SK-N-SH (cell line): ENCODE results near the gene RTCA. TPM values are rescaled to one million over a fixed set of nuclear protein-coding genes. Genes with fewer than 3 reads are reported as not detected.

Source experiments
- CTCF ChIA-PET: fragments of 300-600, 350-600 bp; formaldehyde crosslinking; extraction: SDS; loops from one replicate; lab custom pipeline; 2021; lab: Yijun Ruan, JAX
- POLR2A ChIA-PET: fragments of 350-600 bp; sonication (Branson Sonifier 250); formaldehyde crosslinking; extraction: SDS; loops from one replicate; lab custom pipeline; 2020; ENCODE audit warnings: antibody characterized with exemption, inconsistent platforms; lab: Yijun Ruan, JAX
- DNase-seq: peaks from one replicate; pipeline ENCODE4 v3.0.0; 2012
- H2AFZ ChIP-seq: fragments of 200-600 bp; sonication (generic); 2 replicates; pipeline ENCODE4 v1.8.1; 2016; ENCODE audit warnings: antibody characterized with exemption, mild to moderate bottlenecking, low read depth
- H3F3A ChIP-seq: fragments of 200-600 bp; sonication (generic); replicated peaks from 2 replicates; pipeline ENCODE3; 2016; ENCODE audit warnings: antibody characterized with exemption, mild to moderate bottlenecking; ENCODE audit not compliant: insufficient read depth
- H3K27ac ChIP-seq, 2 experiments: fragments of 200-500 bp in 1 of 2; fragments of 200-600 bp in 1 of 2; sonication (Bioruptor generic) in 1 of 2; sonication (generic), shearing (Covaris generic) in 1 of 2; 2 replicates each; pipeline versions ENCODE4 v1.5.1 to v1.6.1; 2014 to 2016; ENCODE audit warnings: low read depth in 2 of 2, inconsistent platforms in 1 of 2, low read length in 1 of 2, mild to moderate bottlenecking in 1 of 2, mixed read lengths in 1 of 2
- H3K27me3 ChIP-seq: fragments of 200-600 bp; sonication (generic), shearing (Covaris generic); 2 replicates; pipeline ENCODE4 v1.6.1; 2016; ENCODE audit warnings: mixed run types; ENCODE audit not compliant: insufficient read depth
- H3K36me3 ChIP-seq, 2 experiments: fragments of 200-500 bp in 1 of 2; fragments of 200-600 bp in 1 of 2; sonication (Bioruptor generic) in 1 of 2; sonication (generic) in 1 of 2; replicated peaks in 1 of 2; 2 replicates each; pipeline versions ENCODE3 to v1.5.1; 2014 to 2016; ENCODE audit warnings: low read length in 1 of 2, mild to moderate bottlenecking in 1 of 2; ENCODE audit not compliant: insufficient read depth in 2 of 2, control insufficient read depth in 1 of 2
- H3K4me1 ChIP-seq, 2 experiments: fragments of 200-500 bp in 1 of 2; fragments of 200-600 bp in 1 of 2; sonication (Bioruptor generic) in 1 of 2; sonication (generic), shearing (Covaris generic) in 1 of 2; 2 replicates each; pipeline versions ENCODE4 v1.5.1 to v1.6.1; 2014 to 2016; ENCODE audit warnings: low read depth in 1 of 2, low read length in 1 of 2, mixed run types in 1 of 2; ENCODE audit not compliant: insufficient read depth in 2 of 2, control insufficient read depth in 1 of 2
- H3K4me2 ChIP-seq: fragments of 200-600 bp; sonication (generic), shearing (Covaris generic); 2 replicates; pipeline ENCODE4 v1.6.1; 2017; ENCODE audit warnings: mixed run types
- H3K4me3 ChIP-seq, 2 experiments: fragments of 200-500 bp in 1 of 2; fragments of 200-600 bp in 1 of 2; sonication (Bioruptor generic) in 1 of 2; sonication (generic), shearing (Covaris generic) in 1 of 2; 2 replicates each; pipeline versions ENCODE4 v1.5.1 to v1.8.1; 2014 to 2016; ENCODE audit warnings: low read depth in 2 of 2, inconsistent platforms in 1 of 2, low read length in 1 of 2, mild to moderate bottlenecking in 1 of 2, mixed read lengths in 1 of 2, moderate library complexity in 1 of 2
- H3K79me2 ChIP-seq: fragments of 200-600 bp; sonication (generic); 2 replicates; pipeline ENCODE4 v1.8.1; 2017; ENCODE audit warnings: mild to moderate bottlenecking; ENCODE audit not compliant: insufficient read depth
- H3K9ac ChIP-seq: fragments of 200-600 bp; sonication (generic); 2 replicates; pipeline ENCODE4 v1.6.1; 2017; ENCODE audit warnings: mixed run types
- H3K9me2 ChIP-seq: fragments of 200-600 bp; sonication (generic); 2 replicates; pipeline ENCODE4 v1.6.1; 2017; ENCODE audit warnings: mixed run types
- H3K9me3 ChIP-seq: fragments of 200-600 bp; sonication (generic); 2 replicates; pipeline ENCODE4 v1.6.1; 2017; ENCODE audit warnings: mixed run types, mild to moderate bottlenecking, moderate library complexity
- H4K20me1 ChIP-seq: fragments of 200-600 bp; sonication (generic); 2 replicates; pipeline ENCODE4 v1.6.1; 2017; ENCODE audit warnings: mild to moderate bottlenecking, mixed run types; ENCODE audit not compliant: insufficient read depth
- FOSL2 ChIP-seq: IDR thresholded peaks from 2 replicates; pipeline ENCODE4 v1.4.0; 2012; ENCODE audit warnings: low read depth, mild to moderate bottlenecking, moderate library complexity, borderline replicate concordance
- FOXM1 ChIP-seq: IDR thresholded peaks from 2 replicates; pipeline ENCODE4 v1.4.0; 2012; ENCODE audit warnings: low read depth, mild to moderate bottlenecking
- GATA2 ChIP-seq: sonication (generic); formaldehyde crosslinking; IDR thresholded peaks from 2 replicates; pipeline ENCODE4 v1.5.0; 2020; ENCODE audit warnings: mild to moderate bottlenecking, missing genetic modification reagents
- JUND ChIP-seq: IDR thresholded peaks from 2 replicates; pipeline ENCODE4 v1.4.0; 2012
- MXI1 ChIP-seq: IDR thresholded peaks from 2 replicates; pipeline ENCODE4 v1.6.1; 2012; ENCODE audit warnings: mild to moderate bottlenecking, low read depth, low read length, improper control_type of control experiment
- SMC3 ChIP-seq: IDR thresholded peaks from 2 replicates; pipeline ENCODE4 v1.6.1; 2012; ENCODE audit warnings: low read depth, low read length, improper control_type of control experiment
- TCF12 ChIP-seq: IDR thresholded peaks from 2 replicates; pipeline ENCODE4 v1.4.0; 2012
- TEAD4 ChIP-seq: IDR thresholded peaks from 2 replicates; pipeline ENCODE4 v1.4.0; 2012; ENCODE audit warnings: mild to moderate bottlenecking, borderline replicate concordance; ENCODE audit not compliant: insufficient read depth
- WGBS: methylation state at CpG from one replicate; pipeline ENCODE4 v1.1.6; 2017; ENCODE audit warnings: low lambda C conversion rate; 5-methylcytosine and 5-hydroxymethylcytosine counted together
- polyA plus RNA-seq, 3 experiments: library from polyadenylated mRNA; depleted of rRNA; stranded (reverse); fragments of >200 nt; gene quantifications; 2 replicates each; pipeline ENCODE4 v1.2.3, GENCODE V29; 2012
- TF ChIP-seq, protein P1 (sequence below): IDR thresholded peaks from 2 replicates; pipeline ENCODE4 v1.4.0; 2012; ENCODE audit warnings: low read depth, borderline replicate concordance
- TF ChIP-seq, protein P2 (sequence below): fragments of 150-350 bp; IDR thresholded peaks from 2 replicates; pipeline ENCODE4 v1.6.1; 2017; ENCODE audit warnings: antibody characterized with exemption, low read length, low read depth, borderline replicate concordance
- TF ChIP-seq, protein P3 (sequence below): IDR thresholded peaks from 2 replicates; pipeline ENCODE4 v1.6.1; 2012; ENCODE audit warnings: mild to moderate bottlenecking, low read depth, low read length, moderate library complexity
- TF ChIP-seq, protein P4 (sequence below): fragments of 200-600 bp; sonication (generic); IDR thresholded peaks from 2 replicates; pipeline ENCODE4 v1.6.1; 2017; ENCODE audit warnings: antibody characterized with exemption, mild to moderate bottlenecking, moderate library complexity

RTCA gene
- polyA plus RNA-seq, 1 of the 3 experiments (the other 2 are of a cell fraction), result 17.3 TPM

DNA sequence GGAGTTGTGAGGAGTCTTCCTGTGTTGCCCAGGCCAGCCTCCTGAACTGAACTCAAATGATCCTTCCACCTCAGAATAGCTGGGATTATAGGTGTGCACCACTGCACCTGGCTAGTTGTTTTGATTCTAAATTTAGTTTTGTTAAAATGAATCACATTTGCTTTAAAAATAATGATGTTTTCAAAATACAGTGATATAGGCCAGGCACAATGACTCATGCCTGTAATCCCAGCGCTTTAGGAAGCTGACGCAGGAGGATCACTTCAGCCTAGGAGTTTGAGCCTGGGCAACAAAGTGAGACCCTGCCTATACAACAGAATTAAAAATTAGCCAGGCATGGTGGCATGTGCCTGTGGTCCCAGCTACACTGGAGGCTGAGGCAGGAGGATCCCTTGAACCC, 24.3 kb downstream of the RTCA start:
- Histone ChIP-seq H3F3A (peaks cover 16% of the 10 kb centered on the region), H3K4me2 (no peak overlapping the region), H3K9me2 (no peaks in the 10 kb centered on the region), H3K27ac (no peak overlapping the region), H3K79me2 (no peaks in the 10 kb centered on the region; the same call in 1 of the 2 replicates), H4K20me1 (no peaks in the 10 kb centered on the region), H3K36me3 (peaks cover 50 to 65% of the 10 kb centered on the region in 2 experiments), H3K9me3 (no peaks in the 10 kb centered on the region), H2AFZ (no peak overlapping the region), H3K27me3 (no peaks in the 10 kb centered on the region), H3K9ac (no peak overlapping the region), H3K4me1 (no peaks in the 10 kb centered on the region), H3K4me3 (no peak overlapping the region)
- ChIA-PET POLR2A (interaction anchor here (0.8 kb wide), 1 partner anchor 1118 kb away, joined by 3 read pairs; no protein-coding TSS in a partner anchor), CTCF (interaction anchor here (0.6 to 0.7 kb wide), 2 partner anchors 9 to 127 kb away, joined by 3 read pairs; no protein-coding TSS in a partner anchor)
- 88% methylated on average over 2 of the region's 2 CpGs for WGBS
- no peak for DNase-seq
- TF ChIP-seq TEAD4 (no peak), FOSL2 (no peak), SMC3 (no peak), JUND (no peak), TCF12 (no peak), MXI1 (no peak), FOXM1 (no peak), GATA2 (no peak)
- TF ChIP-seq, protein P1, sequence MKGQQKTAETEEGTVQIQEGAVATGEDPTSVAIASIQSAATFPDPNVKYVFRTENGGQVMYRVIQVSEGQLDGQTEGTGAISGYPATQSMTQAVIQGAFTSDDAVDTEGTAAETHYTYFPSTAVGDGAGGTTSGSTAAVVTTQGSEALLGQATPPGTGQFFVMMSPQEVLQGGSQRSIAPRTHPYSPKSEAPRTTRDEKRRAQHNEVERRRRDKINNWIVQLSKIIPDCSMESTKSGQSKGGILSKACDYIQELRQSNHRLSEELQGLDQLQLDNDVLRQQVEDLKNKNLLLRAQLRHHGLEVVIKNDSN, result no peak
- TF ChIP-seq, all 33 proteins: peak for 0

DNA sequence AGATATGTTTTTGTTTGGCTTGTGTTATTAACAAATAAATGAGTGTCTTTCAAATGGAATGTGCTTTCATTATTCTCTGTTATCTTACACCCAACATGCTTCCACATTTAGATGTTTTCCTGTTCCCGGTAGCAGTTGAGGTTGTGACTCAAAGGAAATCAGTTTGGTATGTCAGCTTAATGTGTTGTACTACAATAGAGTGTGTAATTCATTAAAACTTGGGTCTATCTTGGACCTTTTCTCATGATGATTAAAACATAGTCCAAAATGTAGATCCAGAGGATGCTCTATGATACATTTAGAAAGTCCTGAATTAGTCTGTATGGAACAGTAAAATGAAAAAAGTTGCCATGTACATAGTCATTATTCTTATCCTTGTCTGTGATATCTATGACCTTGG, 26.7 kb downstream of the RTCA start:
- no peak overlapping the region for H3K4me3 ChIP-seq
- no peak overlapping the region for H3K27ac ChIP-seq
- TF ChIP-seq TCF12 (no peak), MXI1 (no peak)
- TF ChIP-seq, protein P2, sequence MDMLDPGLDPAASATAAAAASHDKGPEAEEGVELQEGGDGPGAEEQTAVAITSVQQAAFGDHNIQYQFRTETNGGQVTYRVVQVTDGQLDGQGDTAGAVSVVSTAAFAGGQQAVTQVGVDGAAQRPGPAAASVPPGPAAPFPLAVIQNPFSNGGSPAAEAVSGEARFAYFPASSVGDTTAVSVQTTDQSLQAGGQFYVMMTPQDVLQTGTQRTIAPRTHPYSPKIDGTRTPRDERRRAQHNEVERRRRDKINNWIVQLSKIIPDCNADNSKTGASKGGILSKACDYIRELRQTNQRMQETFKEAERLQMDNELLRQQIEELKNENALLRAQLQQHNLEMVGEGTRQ, result no peak
- TF ChIP-seq, protein P3, sequence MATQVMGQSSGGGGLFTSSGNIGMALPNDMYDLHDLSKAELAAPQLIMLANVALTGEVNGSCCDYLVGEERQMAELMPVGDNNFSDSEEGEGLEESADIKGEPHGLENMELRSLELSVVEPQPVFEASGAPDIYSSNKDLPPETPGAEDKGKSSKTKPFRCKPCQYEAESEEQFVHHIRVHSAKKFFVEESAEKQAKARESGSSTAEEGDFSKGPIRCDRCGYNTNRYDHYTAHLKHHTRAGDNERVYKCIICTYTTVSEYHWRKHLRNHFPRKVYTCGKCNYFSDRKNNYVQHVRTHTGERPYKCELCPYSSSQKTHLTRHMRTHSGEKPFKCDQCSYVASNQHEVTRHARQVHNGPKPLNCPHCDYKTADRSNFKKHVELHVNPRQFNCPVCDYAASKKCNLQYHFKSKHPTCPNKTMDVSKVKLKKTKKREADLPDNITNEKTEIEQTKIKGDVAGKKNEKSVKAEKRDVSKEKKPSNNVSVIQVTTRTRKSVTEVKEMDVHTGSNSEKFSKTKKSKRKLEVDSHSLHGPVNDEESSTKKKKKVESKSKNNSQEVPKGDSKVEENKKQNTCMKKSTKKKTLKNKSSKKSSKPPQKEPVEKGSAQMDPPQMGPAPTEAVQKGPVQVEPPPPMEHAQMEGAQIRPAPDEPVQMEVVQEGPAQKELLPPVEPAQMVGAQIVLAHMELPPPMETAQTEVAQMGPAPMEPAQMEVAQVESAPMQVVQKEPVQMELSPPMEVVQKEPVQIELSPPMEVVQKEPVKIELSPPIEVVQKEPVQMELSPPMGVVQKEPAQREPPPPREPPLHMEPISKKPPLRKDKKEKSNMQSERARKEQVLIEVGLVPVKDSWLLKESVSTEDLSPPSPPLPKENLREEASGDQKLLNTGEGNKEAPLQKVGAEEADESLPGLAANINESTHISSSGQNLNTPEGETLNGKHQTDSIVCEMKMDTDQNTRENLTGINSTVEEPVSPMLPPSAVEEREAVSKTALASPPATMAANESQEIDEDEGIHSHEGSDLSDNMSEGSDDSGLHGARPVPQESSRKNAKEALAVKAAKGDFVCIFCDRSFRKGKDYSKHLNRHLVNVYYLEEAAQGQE, result no peak
- TF ChIP-seq, protein P4, sequence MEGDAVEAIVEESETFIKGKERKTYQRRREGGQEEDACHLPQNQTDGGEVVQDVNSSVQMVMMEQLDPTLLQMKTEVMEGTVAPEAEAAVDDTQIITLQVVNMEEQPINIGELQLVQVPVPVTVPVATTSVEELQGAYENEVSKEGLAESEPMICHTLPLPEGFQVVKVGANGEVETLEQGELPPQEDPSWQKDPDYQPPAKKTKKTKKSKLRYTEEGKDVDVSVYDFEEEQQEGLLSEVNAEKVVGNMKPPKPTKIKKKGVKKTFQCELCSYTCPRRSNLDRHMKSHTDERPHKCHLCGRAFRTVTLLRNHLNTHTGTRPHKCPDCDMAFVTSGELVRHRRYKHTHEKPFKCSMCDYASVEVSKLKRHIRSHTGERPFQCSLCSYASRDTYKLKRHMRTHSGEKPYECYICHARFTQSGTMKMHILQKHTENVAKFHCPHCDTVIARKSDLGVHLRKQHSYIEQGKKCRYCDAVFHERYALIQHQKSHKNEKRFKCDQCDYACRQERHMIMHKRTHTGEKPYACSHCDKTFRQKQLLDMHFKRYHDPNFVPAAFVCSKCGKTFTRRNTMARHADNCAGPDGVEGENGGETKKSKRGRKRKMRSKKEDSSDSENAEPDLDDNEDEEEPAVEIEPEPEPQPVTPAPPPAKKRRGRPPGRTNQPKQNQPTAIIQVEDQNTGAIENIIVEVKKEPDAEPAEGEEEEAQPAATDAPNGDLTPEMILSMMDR, result no peak
- H3K9me3 ChIP-seq, result no peaks in the 10 kb centered on the region
- H3K4me2 ChIP-seq, result no peak overlapping the region
- H3K9ac ChIP-seq, result no peak overlapping the region
- no peaks in the 10 kb centered on the region for H3K4me1 ChIP-seq
- H3K9me2 ChIP-seq, result no peaks in the 10 kb centered on the region
- H4K20me1 ChIP-seq, result no peaks in the 10 kb centered on the region
- H3K36me3 ChIP-seq, result peaks cover 30 to 43% of the 10 kb centered on the region in 2 experiments
- H3F3A ChIP-seq, result peaks cover 16% of the 10 kb centered on the region
- 76% methylated on average over 1 of the region's 1 CpG for WGBS
- no peaks in the 10 kb centered on the region; the same call in 1 of the 2 replicates for H3K79me2 ChIP-seq
- ChIA-PET POLR2A (no interaction called here), CTCF (no interaction called here)
- no peaks in the 10 kb centered on the region for H3K27me3 ChIP-seq
- no peak for DNase-seq
- H2AFZ ChIP-seq, result no peak overlapping the region
